MCF 10A (cell line): Measurements from ENCODE around the gene CCNYL1. TPM values are rescaled to one million over a fixed set of nuclear protein-coding genes. Genes with fewer than 3 reads are reported as not detected.

Experiments used
- BruUV-seq: library from RNA; stranded (reverse); fragments of 400-500 nt; replicated peaks from 2 replicates; lab custom pipeline; 2021; lab: Mats Ljungman, UMichigan
- CTCF ChIA-PET: fragments of 300-600 bp; sonication (Branson Sonifier 250); formaldehyde crosslinking; extraction: SDS; loops from one replicate; lab custom pipeline; 2021; ENCODE audit warnings: antibody characterized with exemption, inconsistent platforms; lab: Yijun Ruan, JAX
- POLR2A ChIA-PET: fragments of 300-600, 350-650 bp; sonication (Branson Sonifier 250); formaldehyde crosslinking; extraction: SDS; loops from one replicate; lab custom pipeline; 2020; ENCODE audit warnings: antibody characterized with exemption, inconsistent platforms; lab: Yijun Ruan, JAX
- DNase-seq: peaks from one replicate; pipeline ENCODE4 v3.0.0-alpha.2; 2018; ENCODE audit not compliant: unreplicated experiment
- H3K27ac Mint-ChIP-seq: one replicate; pipeline ENCODE4 v1.8.0; 2022; ENCODE audit warnings: mild to moderate bottlenecking, low read depth, mixed read lengths; ENCODE audit not compliant: unreplicated experiment
- H3K27me3 Mint-ChIP-seq: one replicate; pipeline ENCODE4 v1.8.0; 2022; ENCODE audit warnings: mixed read lengths; ENCODE audit not compliant: insufficient read depth, unreplicated experiment
- H3K36me3 Mint-ChIP-seq: one replicate; pipeline ENCODE4 v1.8.0; 2022; ENCODE audit warnings: mild to moderate bottlenecking, moderate library complexity, mixed read lengths; ENCODE audit not compliant: insufficient read depth, unreplicated experiment
- H3K4me1 Mint-ChIP-seq: one replicate; pipeline ENCODE4 v1.8.0; 2022; ENCODE audit warnings: mixed read lengths; ENCODE audit not compliant: insufficient read depth, unreplicated experiment
- H3K4me3 Mint-ChIP-seq: one replicate; pipeline ENCODE4 v1.8.0; 2022; ENCODE audit warnings: mild to moderate bottlenecking, moderate library complexity, mixed read lengths; ENCODE audit not compliant: unreplicated experiment
- H3K9me3 Mint-ChIP-seq: one replicate; pipeline ENCODE4 v1.8.0; 2022; ENCODE audit warnings: mixed read lengths; ENCODE audit not compliant: unreplicated experiment
- intact Hi-C: fragments of 100-400 bp; cut with micrococcal nuclease; formaldehyde crosslinking; loops from 2 replicates; pipeline ENCODE4 v1.14.1; 2022
- total RNA-seq: library from RNA; stranded (reverse); gene quantifications from 2 replicates; pipeline ENCODE4 v1.2.3, GENCODE V29; 2022
- TF ChIP-seq, protein P1 (sequence below): fragments of 200-600 bp; IDR thresholded peaks from one replicate; pipeline ENCODE4 v1.8.0; 2022; ENCODE audit warnings: antibody characterized with exemption, mild to moderate bottlenecking; ENCODE audit not compliant: unreplicated experiment

Gene CCNYL1
- total RNA-seq, 1 experiment from 2014 or later, result 19.7 TPM

- POLR2A ChIA-PET, result no interaction called here
- intact Hi-C loops, result no loop called here
- BruUV-seq, result no TSS peak
These were observed 19.0 kb upstream of the CCNYL1 start for GRCh38 chr2:207692206-207693065.

GRCh38 chr2:207693641-207694249 lies 17.7 kb upstream of the CCNYL1 start:
- DNase-seq, result no peak
- no peak overlapping the region for H3K4me3 Mint-ChIP-seq
- no peaks in the 10 kb centered on the region for H3K4me1 Mint-ChIP-seq
- H3K36me3 Mint-ChIP-seq, result no peaks in the 10 kb centered on the region
- H3K27me3 Mint-ChIP-seq, result no peaks in the 10 kb centered on the region
- no peak overlapping the region for H3K27ac Mint-ChIP-seq
- TF ChIP-seq, protein P1, sequence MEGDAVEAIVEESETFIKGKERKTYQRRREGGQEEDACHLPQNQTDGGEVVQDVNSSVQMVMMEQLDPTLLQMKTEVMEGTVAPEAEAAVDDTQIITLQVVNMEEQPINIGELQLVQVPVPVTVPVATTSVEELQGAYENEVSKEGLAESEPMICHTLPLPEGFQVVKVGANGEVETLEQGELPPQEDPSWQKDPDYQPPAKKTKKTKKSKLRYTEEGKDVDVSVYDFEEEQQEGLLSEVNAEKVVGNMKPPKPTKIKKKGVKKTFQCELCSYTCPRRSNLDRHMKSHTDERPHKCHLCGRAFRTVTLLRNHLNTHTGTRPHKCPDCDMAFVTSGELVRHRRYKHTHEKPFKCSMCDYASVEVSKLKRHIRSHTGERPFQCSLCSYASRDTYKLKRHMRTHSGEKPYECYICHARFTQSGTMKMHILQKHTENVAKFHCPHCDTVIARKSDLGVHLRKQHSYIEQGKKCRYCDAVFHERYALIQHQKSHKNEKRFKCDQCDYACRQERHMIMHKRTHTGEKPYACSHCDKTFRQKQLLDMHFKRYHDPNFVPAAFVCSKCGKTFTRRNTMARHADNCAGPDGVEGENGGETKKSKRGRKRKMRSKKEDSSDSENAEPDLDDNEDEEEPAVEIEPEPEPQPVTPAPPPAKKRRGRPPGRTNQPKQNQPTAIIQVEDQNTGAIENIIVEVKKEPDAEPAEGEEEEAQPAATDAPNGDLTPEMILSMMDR, result no peak
- intact Hi-C loops, result no loop called here
- H3K9me3 Mint-ChIP-seq, result no peaks in the 10 kb centered on the region
- BruUV-seq, result no TSS peak
- ChIA-PET POLR2A (interaction anchor here (0.6 to 0.9 kb wide), 4 partner anchors 10 to 166 kb away, joined by 3 to 4 read pairs (median 3); no protein-coding TSS in a partner anchor), CTCF (interaction anchor here (0.6 to 1.5 kb wide), 6 partner anchors 40 to 221 kb away, joined by 3 to 5 read pairs (median 4); no protein-coding TSS in a partner anchor)

More at GRCh38 chr2:207692206-207693065, 19.0 kb upstream of the CCNYL1 start:
- Mint-ChIP-seq H3K36me3 (no peaks in the 10 kb centered on the region), H3K9me3 (no peaks in the 10 kb centered on the region), H3K4me3 (no peak overlapping the region), H3K27ac (no peak overlapping the region), H3K27me3 (no peaks in the 10 kb centered on the region), H3K4me1 (no peaks in the 10 kb centered on the region)
- CTCF ChIA-PET, result interaction anchor here (0.6 to 0.8 kb wide), 5 partner anchors 12 to 54 kb away, joined by 3 to 5 read pairs (median 3); no protein-coding TSS in a partner anchor
- peak; percentile 51 for DNase-seq
- TF ChIP-seq, protein P1, result no peak

DNA sequence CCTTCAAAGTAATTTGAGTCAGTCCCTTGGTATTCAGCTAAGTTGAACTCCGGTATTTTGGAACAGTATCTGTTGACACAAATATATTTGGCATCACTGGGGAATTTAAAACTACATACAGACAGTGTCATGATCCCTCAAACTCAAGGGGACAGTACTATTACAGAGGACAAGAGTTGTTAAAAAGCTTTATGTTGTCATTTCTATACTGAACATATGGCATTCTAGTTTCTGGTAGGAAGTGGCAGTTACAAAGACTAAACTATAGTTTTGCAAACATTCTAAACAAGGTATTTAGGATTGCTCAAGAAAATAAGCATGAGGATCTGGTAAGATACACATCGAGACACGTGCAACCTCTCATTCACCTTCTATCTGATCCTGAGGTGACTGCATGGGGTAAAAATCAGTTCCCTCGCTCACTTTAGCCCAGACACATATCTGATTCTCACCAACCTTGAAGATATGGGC lies 16.6 kb upstream of the CCNYL1 start:
- no TSS peak for BruUV-seq
- no peaks in the 10 kb centered on the region for H3K27me3 Mint-ChIP-seq
- DNase-seq, result no peak
- H3K27ac Mint-ChIP-seq, result no peak overlapping the region
- intact Hi-C loops, result no loop called here
- no peak overlapping the region for H3K4me3 Mint-ChIP-seq
- no peaks in the 10 kb centered on the region for H3K4me1 Mint-ChIP-seq
- TF ChIP-seq, protein P1, result no peak
- no peaks in the 10 kb centered on the region for H3K9me3 Mint-ChIP-seq
- ChIA-PET CTCF (interaction anchor here (0.5 to 1.5 kb wide), 6 partner anchors 39 to 1342 kb away, joined by 4 to 5 read pairs (median 4); no protein-coding TSS in a partner anchor), POLR2A (interaction anchor here (0.8 to 1.0 kb wide), 2 partner anchors 16 to 54 kb away, joined by 3 to 5 read pairs; partner anchors contain the start of gene CCNYL1)
- no peaks in the 10 kb centered on the region for H3K36me3 Mint-ChIP-seq
